CD4-positive, alpha-beta T cell (primary cell): Measurements from ENCODE around the gene KCND1. TPM values are rescaled to one million over a fixed set of nuclear protein-coding genes. Genes with fewer than 3 reads are reported as not detected.
A peak's percentile ranks its signal among the peaks of the same experiment; 100 is the strongest.

Source experiments
- ATAC-seq: fragments of 200-7000 bp; cut with Tn5 transposase; one replicate; pipeline ENCODE4 v1.10.0; 2022; ENCODE audit warnings: mild to moderate bottlenecking; ENCODE audit not compliant: poor library complexity
- CTCF ChIA-PET: fragments of 350-600 bp; sonication (Branson Sonifier 250); formaldehyde crosslinking; loops from one replicate; lab custom pipeline; 2021; ENCODE audit warnings: antibody characterized with exemption, inconsistent platforms; lab: Charles Lee
- POLR2A ChIA-PET: fragments of 350-600 bp; sonication (Branson Sonifier 250); formaldehyde crosslinking; loops from one replicate; lab custom pipeline; 2021; ENCODE audit warnings: antibody characterized with exemption, inconsistent platforms; lab: Charles Lee
- DNase-seq, 14 experiments: peaks; one replicate each; pipeline ENCODE4 v3.0.0-alpha.2; 2013 to 2020; ENCODE audit warnings: mixed read lengths in 2 of 14
- H3K27ac ChIP-seq, 2 donors: one replicate each; pipeline versions ENCODE4 v1.5.1 to v1.7.0; 2013; ENCODE audit warnings: low read length in 2 of 2, low read depth in 1 of 2, mild to moderate bottlenecking in 1 of 2
- H3K27me3 ChIP-seq, 2 experiments: 1 replicate in 1 of 2; 2 replicates in 1 of 2; pipeline versions ENCODE4 v1.6.1 to v1.7.0; 2013; ENCODE audit warnings: low read length in 2 of 2, control low read depth in 1 of 2, mild to moderate bottlenecking in 1 of 2, moderate library complexity in 1 of 2; ENCODE audit not compliant: insufficient read depth in 2 of 2, control insufficient read depth in 1 of 2
- H3K36me3 ChIP-seq: one replicate; pipeline ENCODE4 v1.6.1; 2013; ENCODE audit warnings: low read length, control low read depth; ENCODE audit not compliant: insufficient read depth
- H3K4me1 ChIP-seq: one replicate; pipeline ENCODE4 v1.6.1; 2013; ENCODE audit warnings: low read length, control low read depth; ENCODE audit not compliant: insufficient read depth
- H3K4me3 ChIP-seq: one replicate; pipeline ENCODE4 v1.5.1; 2013; ENCODE audit warnings: mild to moderate bottlenecking, low read length, moderate library complexity
- H3K9me3 ChIP-seq, 2 experiments: 1 replicate in 1 of 2; 2 replicates in 1 of 2; pipeline versions ENCODE4 v1.6.1 to v1.7.0; 2013; ENCODE audit warnings: low read length in 2 of 2, mild to moderate bottlenecking in 2 of 2, control low read depth in 1 of 2, moderate library complexity in 1 of 2; ENCODE audit not compliant: control insufficient read depth in 1 of 2, insufficient read depth in 1 of 2
- H3K27ac Mint-ChIP-seq: one replicate; pipeline ENCODE4 v1.8.0; 2020; ENCODE audit warnings: mixed read lengths
- H3K27me3 Mint-ChIP-seq: one replicate; pipeline ENCODE4 v1.8.0; 2021; ENCODE audit warnings: mixed read lengths
- H3K36me3 Mint-ChIP-seq: one replicate; pipeline ENCODE4 v1.8.0; 2021; ENCODE audit warnings: low read depth, mixed read lengths
- H3K4me1 Mint-ChIP-seq: one replicate; pipeline ENCODE4 v1.8.0; 2021; ENCODE audit warnings: low read depth, mixed read lengths
- H3K4me3 Mint-ChIP-seq: one replicate; pipeline ENCODE4 v1.8.0; 2020; ENCODE audit warnings: mild to moderate bottlenecking, mixed read lengths
- H3K9me3 Mint-ChIP-seq: one replicate; pipeline ENCODE4 v1.8.0; 2020; ENCODE audit warnings: mixed read lengths
- CTCF ChIP-seq: fragments of 200-600 bp; IDR thresholded peaks from one replicate; pipeline ENCODE4 v1.8.0; 2022; ENCODE audit warnings: antibody characterized with exemption, mild to moderate bottlenecking
- intact Hi-C, 2 experiments: fragments of 100-400 bp; cut with DNase I in 1 of 2; cut with micrococcal nuclease in 1 of 2; formaldehyde crosslinking; loops; one replicate each; pipeline versions ENCODE4 v1.15.1 to v1.9.0; 2023 to 2025; cut with DNase I, micrococcal nuclease
- total RNA-seq, 174 experiments: library from RNA in 2 of 174; stranded (reverse) in 2 of 174; gene quantifications; one replicate each; pipeline ENCODE4 v1.2.3 and lab custom pipeline; 2021 to 2026

The KCND1 gene
- total RNA-seq, 2 experiments from 2014 or later = 1.5 to 2.7 TPM

DNA sequence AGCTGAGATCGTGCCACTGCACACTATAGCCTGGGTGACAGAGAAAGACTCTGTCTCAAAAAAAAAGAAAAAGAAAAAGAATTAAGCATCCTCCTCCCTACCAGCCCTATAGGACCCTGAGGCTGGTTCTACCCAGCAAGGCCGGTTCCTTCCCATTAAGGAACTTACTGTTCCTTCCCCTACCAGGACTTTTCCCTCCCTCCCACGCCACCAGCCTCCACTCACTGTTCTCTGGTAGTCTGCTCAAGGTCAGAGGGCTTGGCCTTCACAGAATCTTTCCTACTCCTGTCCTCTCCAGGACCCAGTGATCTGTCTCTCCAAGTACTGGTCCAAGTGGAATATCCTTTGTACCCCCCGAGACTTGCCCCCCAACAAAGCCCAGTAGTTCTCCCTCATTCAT, 29.0 kb upstream of the KCND1 start:
- H3K9me3 ChIP-seq = no peaks in the 10 kb centered on the region
- Mint-ChIP-seq H3K9me3 (no peaks in the 10 kb centered on the region), H3K4me3 (peak overlapping the region; percentile 96), H3K36me3 (peaks cover 41% of the 10 kb centered on the region), H3K4me1 (peaks cover 26% of the 10 kb centered on the region), H3K27me3 (no peaks in the 10 kb centered on the region), H3K27ac (peak overlapping the region; percentile 98)
- ATAC-seq (no peak), DNase-seq (no peak)
- H3K4me1 ChIP-seq = peaks cover 27% of the 10 kb centered on the region
- no peak for TF ChIP-seq CTCF
- H3K27me3 ChIP-seq = no peaks in the 10 kb centered on the region
- intact Hi-C loops = loop anchor here in 1 of 2 experiments (5.0 kb wide), 2 partner anchors 43 to 122 kb away; partner anchors contain the start of genes GPKOW and OTUD5
- peaks cover 28% of the 10 kb centered on the region for H3K36me3 ChIP-seq
- peak overlapping the region in 1 of 2 donors; percentile 96 for H3K27ac ChIP-seq
- POLR2A ChIA-PET = no interaction called here
- CTCF ChIA-PET = no interaction called here
- H3K4me3 ChIP-seq = no peak overlapping the region

- H3K9me3 ChIP-seq = no peaks in the 10 kb centered on the region
- H3K4me3 Mint-ChIP-seq = no peak overlapping the region
- peaks cover 37% of the 10 kb centered on the region for H3K36me3 ChIP-seq
- H3K36me3 Mint-ChIP-seq = peaks cover 52% of the 10 kb centered on the region
- DNase-seq (no peak), ATAC-seq (no peak)
- peak overlapping the region; percentile 49 for H3K27ac Mint-ChIP-seq
- ChIA-PET CTCF (no interaction called here), POLR2A (no interaction called here)
- no peaks in the 10 kb centered on the region for H3K27me3 Mint-ChIP-seq
- H3K4me3 ChIP-seq = no peak overlapping the region
- no peaks in the 10 kb centered on the region for H3K9me3 Mint-ChIP-seq
- H3K4me1 Mint-ChIP-seq = peaks cover 26% of the 10 kb centered on the region
- H3K27ac ChIP-seq = no peak overlapping the region
- peaks cover 27% of the 10 kb centered on the region for H3K4me1 ChIP-seq
- H3K27me3 ChIP-seq = no peaks in the 10 kb centered on the region
- TF ChIP-seq CTCF = no peak
- intact Hi-C loops = loop anchor here in 1 of 2 experiments (2.0 to 10.0 kb wide), 2 partner anchors 42 to 756 kb away; no protein-coding TSS in a partner anchor
These were observed 27.4 kb upstream of the KCND1 start for GRCh38 chrX:48999030-48999429.

GRCh38 chrX:48998391-48998790, 26.7 kb upstream of the KCND1 start:
- Mint-ChIP-seq H3K4me1 (peaks cover 23% of the 10 kb centered on the region), H3K27ac (peak overlapping the region; percentile 49), H3K4me3 (peak overlapping the region; percentile 62), H3K9me3 (no peaks in the 10 kb centered on the region), H3K27me3 (no peaks in the 10 kb centered on the region), H3K36me3 (peaks cover 58% of the 10 kb centered on the region)
- no peak overlapping the region for H3K4me3 ChIP-seq
- no peak for TF ChIP-seq CTCF
- intact Hi-C loops = loop anchor here in 1 of 2 experiments (2.0 to 10.0 kb wide), 2 partner anchors 42 to 756 kb away; no protein-coding TSS in a partner anchor
- ChIA-PET POLR2A (no interaction called here), CTCF (no interaction called here)
- no peaks in the 10 kb centered on the region for H3K27me3 ChIP-seq
- H3K9me3 ChIP-seq = no peaks in the 10 kb centered on the region
- DNase-seq = no peak
- no peak for ATAC-seq
- peaks cover 27% of the 10 kb centered on the region for H3K4me1 ChIP-seq
- peaks cover 42% of the 10 kb centered on the region for H3K36me3 ChIP-seq
- no peak overlapping the region for H3K27ac ChIP-seq
